GM12878 (cell line): ENCODE results near the gene DYNLT4. TPM values are rescaled to one million over a fixed set of nuclear protein-coding genes. Genes with fewer than 3 reads are reported as not detected.

Experiments used
- ATAC-seq: fragments of 200-7000 bp; cut with Tn5 transposase; 3 replicates; pipeline ENCODE4 v1.9.1; 2020; ENCODE audit warnings: mild to moderate bottlenecking, moderate library complexity
- BruUV-seq: library from RNA; stranded (reverse); fragments of 400-500 nt; replicated peaks from 2 replicates; lab custom pipeline; 2021; lab: Mats Ljungman, UMichigan
- CTCF ChIA-PET: fragments of 300-600 bp; sonication (Branson Sonifier 250); formaldehyde crosslinking; extraction: SDS; loops from one replicate; lab custom pipeline; 2021; ENCODE audit warnings: inconsistent platforms; lab: Yijun Ruan, JAX
- POLR2A ChIA-PET: fragments of 350-600 bp; formaldehyde crosslinking; extraction: SDS; loops from one replicate; lab custom pipeline; 2021; ENCODE audit warnings: inconsistent platforms; lab: Charles Lee
- RAD21 ChIA-PET: fragments of 300-600 bp; sonication (Branson Sonifier 250); formaldehyde crosslinking; loops from one replicate; lab custom pipeline; 2023; ENCODE audit warnings: antibody characterized with exemption; ENCODE audit not compliant: unreplicated experiment; lab: Charles Lee
- SMC1A ChIA-PET: fragments of 300-600 bp; sonication (Branson Sonifier 250); formaldehyde crosslinking; loops from one replicate; lab custom pipeline; 2023; ENCODE audit not compliant: unreplicated experiment, uncharacterized antibody; lab: Charles Lee
- DNase-seq: peaks from one replicate; pipeline ENCODE4 v3.0.0-alpha.2; 2011; ENCODE audit warnings: low read depth, low spot score
- FAIRE-seq: peaks from 3 replicates; lab custom pipeline; 2011; peaks lifted over from hg19 to GRCh38; lab: Jason Lieb, UNC
- H2AFZ ChIP-seq: 2 replicates; pipeline ENCODE4 v1.6.0; 2011; ENCODE audit warnings: low read depth, low read length, control low read depth; ENCODE audit not compliant: control insufficient read depth
- H3K27ac ChIP-seq: 2 replicates; pipeline ENCODE4 v1.5.1; 2011; ENCODE audit warnings: control low read depth; ENCODE audit not compliant: control insufficient read depth, insufficient read depth
- H3K27me3 ChIP-seq, 2 experiments: replicated peaks in 1 of 2; 2 replicates each; pipeline versions ENCODE4 v1.6.0 to v1.6.1; 2011; ENCODE audit warnings: low read length in 1 of 2; ENCODE audit not compliant: control insufficient read depth in 2 of 2, insufficient read depth in 2 of 2
- H3K36me3 ChIP-seq, 2 experiments: 2 replicates each; pipeline ENCODE4 v1.5.1; 2011; ENCODE audit warnings: low read length in 1 of 2; ENCODE audit not compliant: control insufficient read depth in 2 of 2, insufficient read depth in 2 of 2
- H3K4me1 ChIP-seq: 2 replicates; pipeline ENCODE4 v1.6.1; 2011; ENCODE audit warnings: mild to moderate bottlenecking, low read length, moderate library complexity, mixed read lengths; ENCODE audit not compliant: control insufficient read depth, insufficient read depth
- H3K4me2 ChIP-seq: 2 replicates; pipeline ENCODE4 v1.6.0; 2011; ENCODE audit warnings: control low read depth; ENCODE audit not compliant: control insufficient read depth, insufficient read depth
- H3K4me3 ChIP-seq: fragments of 200-600 bp; sonication (generic); 2 replicates; pipeline ENCODE4 v1.5.1; 2016
- H3K79me2 ChIP-seq: 2 replicates; pipeline ENCODE4 v1.6.0; 2011; ENCODE audit warnings: low read length; ENCODE audit not compliant: control insufficient read depth, insufficient read depth
- H3K9ac ChIP-seq: 2 replicates; pipeline ENCODE4 v1.8.0; 2011; ENCODE audit warnings: low read length, control low read depth, mixed read lengths; ENCODE audit not compliant: control insufficient read depth, insufficient read depth
- H3K9me3 ChIP-seq: replicated peaks from 3 replicates; pipeline ENCODE4 v1.5.1; 2011; ENCODE audit warnings: mild to moderate bottlenecking, low read length; ENCODE audit not compliant: control insufficient read depth, insufficient read depth
- H4K20me1 ChIP-seq: 2 replicates; pipeline ENCODE4 v1.6.0; 2011; ENCODE audit not compliant: control insufficient read depth, insufficient read depth
- BHLHE40 ChIP-seq, 2 experiments: fragments of 450-650 bp in 1 of 2; IDR thresholded peaks; 2 replicates each; pipeline ENCODE4 v1.6.1; 2011 to 2017; ENCODE audit warnings: low read depth in 2 of 2, borderline replicate concordance in 1 of 2, improper control_type of control experiment in 1 of 2, low read length in 1 of 2, mild to moderate bottlenecking in 1 of 2
- BMI1 ChIP-seq: fragments of 450-650 bp; IDR thresholded peaks from 2 replicates; pipeline ENCODE4 v1.6.1; 2016; ENCODE audit warnings: mild to moderate bottlenecking, moderate library complexity, borderline replicate concordance
- HCFC1 ChIP-seq: fragments of 150-350 bp; IDR thresholded peaks from 2 replicates; pipeline ENCODE4 v1.6.1; 2014; ENCODE audit warnings: low read length
- JUNB ChIP-seq: IDR thresholded peaks from 2 replicates; pipeline ENCODE4 v1.6.1; 2016; ENCODE audit warnings: antibody characterized with exemption, mild to moderate bottlenecking
- RUNX3 ChIP-seq: IDR thresholded peaks from 2 replicates; pipeline ENCODE4 v1.6.1; 2012; ENCODE audit warnings: low read length, inconsistent platforms
- SMC3 ChIP-seq: IDR thresholded peaks from 2 replicates; pipeline ENCODE4 v1.6.1; 2011; ENCODE audit warnings: low read length, improper control_type of control experiment, borderline replicate concordance
- ZNF217 ChIP-seq: fragments of 450-650 bp; IDR thresholded peaks from 2 replicates; pipeline ENCODE4 v1.6.1; 2017; ENCODE audit warnings: antibody characterized with exemption, mild to moderate bottlenecking
- WGBS: methylation state at CpG from one replicate; pipeline ENCODE4 v1.1.6; 2016; ENCODE audit warnings: low lambda C conversion rate; ENCODE audit not compliant: insufficient replicate concordance, insufficient coverage; ENCODE audit errors: missing lambda C conversion rate; 5-methylcytosine and 5-hydroxymethylcytosine counted together
- in situ Hi-C: fragments of 300-500 bp; cut with MboI; formaldehyde crosslinking; loops from 9 replicates; pipeline ENCODE4 v1.14.3; 2018; ENCODE audit warnings: mixed read lengths
- intact Hi-C: fragments of 100-400 bp; cut with micrococcal nuclease; formaldehyde crosslinking; loops from one replicate; pipeline ENCODE4 v1.14.2; 2022; ENCODE audit not compliant: unreplicated experiment
- polyA plus RNA-seq, 11 experiments: library from polyadenylated mRNA; depleted of rRNA in 4 of 11; unstranded in 6 of 11; stranded (reverse) in 5 of 11; fragments of >200 nt; fragmentation: Nextera tagmentation in 4 of 11; fragmentation: Illumina TruSeq in 1 of 11; extraction: Ambion mirVana in 4 of 11; extraction: Trizol in 1 of 11; gene quantifications; 1 replicate in 1 of 11; 2 replicates in 10 of 11; pipeline versions ENCODE4 v1.2.1 to v1.2.3, GENCODE V29; 2011 to 2016; ENCODE audit warnings: inconsistent platforms in 2 of 11, missing spikeins in 2 of 11, low read depth in 1 of 11
- total RNA-seq, 4 experiments: library from RNA; depleted of rRNA in 3 of 4; stranded (reverse); fragments of >200 nt in 3 of 4; fragmentation: Illumina TruSeq in 1 of 4; extraction: Trizol in 1 of 4; gene quantifications; 2 replicates each; pipeline versions ENCODE4 v1.2.1 to v1.2.3, GENCODE V29; 2013 to 2021
- TF ChIP-seq, protein P1 (sequence below): fragments of 450-650 bp; formaldehyde crosslinking; IDR thresholded peaks from 2 replicates; pipeline ENCODE4 v1.4.0; 2020; ENCODE audit warnings: mild to moderate bottlenecking, moderate library complexity
- TF ChIP-seq, protein P2 (sequence below): fragments of 450-650 bp; IDR thresholded peaks from 2 replicates; pipeline ENCODE4 v1.6.1; 2016; ENCODE audit warnings: mild to moderate bottlenecking, moderate library complexity, borderline replicate concordance
- TF ChIP-seq, protein P3 (sequence below): fragments of 450-650 bp; formaldehyde crosslinking; IDR thresholded peaks from 2 replicates; pipeline ENCODE4 v1.5.0; 2022; ENCODE audit warnings: mild to moderate bottlenecking, missing genetic modification characterization

DYNLT4 gene
- total and polyA plus RNA-seq, 10 of the 15 experiments (the other 5 are each of a cell fraction or from before 2014, with no cell fraction given) = 0.23 to 0.28 TPM; not detected in 8

DNA sequence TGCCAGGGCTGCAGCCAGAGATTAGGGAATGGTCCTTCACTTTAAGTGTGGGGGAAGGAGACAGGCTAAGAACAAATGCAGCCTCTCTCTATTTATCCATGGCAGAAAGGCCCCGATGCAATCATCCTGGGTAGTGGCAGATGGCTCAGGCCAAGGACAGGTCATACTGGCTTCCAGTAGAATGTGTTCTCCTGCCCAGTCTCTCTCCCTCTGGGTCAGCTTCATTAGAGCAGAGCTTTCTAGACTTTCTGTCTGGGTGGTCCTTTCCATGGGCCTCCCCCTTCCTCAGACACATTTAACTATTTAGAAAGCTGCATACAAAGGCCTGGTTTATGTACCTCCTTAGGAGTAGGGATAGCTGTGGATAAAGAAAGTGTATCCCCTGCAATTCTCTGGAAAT is 40.7 kb upstream of the DYNLT4 start:
- SMC1A ChIA-PET = interaction anchor here (0.8 kb wide), 1 partner anchor 39 kb away, joined by 3 read pairs; the partner anchor contains the start of gene BTBD19
- POLR2A ChIA-PET = interaction anchor here (0.9 to 1.7 kb wide), 2 partner anchors 10 to 55 kb away, joined by 3 read pairs; no protein-coding TSS in a partner anchor
- CTCF ChIA-PET = interaction anchor here (0.9 to 1.8 kb wide), 2 partner anchors 9 to 12 kb away, joined by 3 to 15 read pairs; no protein-coding TSS in a partner anchor
- TF ChIP-seq SMC3 (no peak), BMI1 (no peak), JUNB (no peak), BHLHE40 (IDR thresholded peaks at IDR 0.05; ENCODE audit: borderline replicate concordance in 1 of 2, low read depth in 2 of 2, low read length in 1 of 2) (no peak), RUNX3 (no peak), ZNF217 (no peak), HCFC1 (no peak)
- TF ChIP-seq, protein P1, sequence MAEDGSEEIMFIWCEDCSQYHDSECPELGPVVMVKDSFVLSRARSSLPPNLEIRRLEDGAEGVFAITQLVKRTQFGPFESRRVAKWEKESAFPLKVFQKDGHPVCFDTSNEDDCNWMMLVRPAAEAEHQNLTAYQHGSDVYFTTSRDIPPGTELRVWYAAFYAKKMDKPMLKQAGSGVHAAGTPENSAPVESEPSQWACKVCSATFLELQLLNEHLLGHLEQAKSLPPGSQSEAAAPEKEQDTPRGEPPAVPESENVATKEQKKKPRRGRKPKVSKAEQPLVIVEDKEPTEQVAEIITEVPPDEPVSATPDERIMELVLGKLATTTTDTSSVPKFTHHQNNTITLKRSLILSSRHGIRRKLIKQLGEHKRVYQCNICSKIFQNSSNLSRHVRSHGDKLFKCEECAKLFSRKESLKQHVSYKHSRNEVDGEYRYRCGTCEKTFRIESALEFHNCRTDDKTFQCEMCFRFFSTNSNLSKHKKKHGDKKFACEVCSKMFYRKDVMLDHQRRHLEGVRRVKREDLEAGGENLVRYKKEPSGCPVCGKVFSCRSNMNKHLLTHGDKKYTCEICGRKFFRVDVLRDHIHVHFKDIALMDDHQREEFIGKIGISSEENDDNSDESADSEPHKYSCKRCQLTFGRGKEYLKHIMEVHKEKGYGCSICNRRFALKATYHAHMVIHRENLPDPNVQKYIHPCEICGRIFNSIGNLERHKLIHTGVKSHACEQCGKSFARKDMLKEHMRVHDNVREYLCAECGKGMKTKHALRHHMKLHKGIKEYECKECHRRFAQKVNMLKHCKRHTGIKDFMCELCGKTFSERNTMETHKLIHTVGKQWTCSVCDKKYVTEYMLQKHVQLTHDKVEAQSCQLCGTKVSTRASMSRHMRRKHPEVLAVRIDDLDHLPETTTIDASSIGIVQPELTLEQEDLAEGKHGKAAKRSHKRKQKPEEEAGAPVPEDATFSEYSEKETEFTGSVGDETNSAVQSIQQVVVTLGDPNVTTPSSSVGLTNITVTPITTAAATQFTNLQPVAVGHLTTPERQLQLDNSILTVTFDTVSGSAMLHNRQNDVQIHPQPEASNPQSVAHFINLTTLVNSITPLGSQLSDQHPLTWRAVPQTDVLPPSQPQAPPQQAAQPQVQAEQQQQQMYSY (CRISPR knock-in tag) = no peak
- TF ChIP-seq, protein P2, sequence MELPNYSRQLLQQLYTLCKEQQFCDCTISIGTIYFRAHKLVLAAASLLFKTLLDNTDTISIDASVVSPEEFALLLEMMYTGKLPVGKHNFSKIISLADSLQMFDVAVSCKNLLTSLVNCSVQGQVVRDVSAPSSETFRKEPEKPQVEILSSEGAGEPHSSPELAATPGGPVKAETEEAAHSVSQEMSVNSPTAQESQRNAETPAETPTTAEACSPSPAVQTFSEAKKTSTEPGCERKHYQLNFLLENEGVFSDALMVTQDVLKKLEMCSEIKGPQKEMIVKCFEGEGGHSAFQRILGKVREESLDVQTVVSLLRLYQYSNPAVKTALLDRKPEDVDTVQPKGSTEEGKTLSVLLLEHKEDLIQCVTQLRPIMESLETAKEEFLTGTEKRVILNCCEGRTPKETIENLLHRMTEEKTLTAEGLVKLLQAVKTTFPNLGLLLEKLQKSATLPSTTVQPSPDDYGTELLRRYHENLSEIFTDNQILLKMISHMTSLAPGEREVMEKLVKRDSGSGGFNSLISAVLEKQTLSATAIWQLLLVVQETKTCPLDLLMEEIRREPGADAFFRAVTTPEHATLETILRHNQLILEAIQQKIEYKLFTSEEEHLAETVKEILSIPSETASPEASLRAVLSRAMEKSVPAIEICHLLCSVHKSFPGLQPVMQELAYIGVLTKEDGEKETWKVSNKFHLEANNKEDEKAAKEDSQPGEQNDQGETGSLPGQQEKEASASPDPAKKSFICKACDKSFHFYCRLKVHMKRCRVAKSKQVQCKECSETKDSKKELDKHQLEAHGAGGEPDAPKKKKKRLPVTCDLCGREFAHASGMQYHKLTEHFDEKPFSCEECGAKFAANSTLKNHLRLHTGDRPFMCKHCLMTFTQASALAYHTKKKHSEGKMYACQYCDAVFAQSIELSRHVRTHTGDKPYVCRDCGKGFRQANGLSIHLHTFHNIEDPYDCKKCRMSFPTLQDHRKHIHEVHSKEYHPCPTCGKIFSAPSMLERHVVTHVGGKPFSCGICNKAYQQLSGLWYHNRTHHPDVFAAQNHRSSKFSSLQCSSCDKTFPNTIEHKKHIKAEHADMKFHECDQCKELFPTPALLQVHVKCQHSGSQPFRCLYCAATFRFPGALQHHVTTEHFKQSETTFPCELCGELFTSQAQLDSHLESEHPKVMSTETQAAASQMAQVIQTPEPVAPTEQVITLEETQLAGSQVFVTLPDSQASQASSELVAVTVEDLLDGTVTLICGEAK = no peak
- TF ChIP-seq, protein P3, sequence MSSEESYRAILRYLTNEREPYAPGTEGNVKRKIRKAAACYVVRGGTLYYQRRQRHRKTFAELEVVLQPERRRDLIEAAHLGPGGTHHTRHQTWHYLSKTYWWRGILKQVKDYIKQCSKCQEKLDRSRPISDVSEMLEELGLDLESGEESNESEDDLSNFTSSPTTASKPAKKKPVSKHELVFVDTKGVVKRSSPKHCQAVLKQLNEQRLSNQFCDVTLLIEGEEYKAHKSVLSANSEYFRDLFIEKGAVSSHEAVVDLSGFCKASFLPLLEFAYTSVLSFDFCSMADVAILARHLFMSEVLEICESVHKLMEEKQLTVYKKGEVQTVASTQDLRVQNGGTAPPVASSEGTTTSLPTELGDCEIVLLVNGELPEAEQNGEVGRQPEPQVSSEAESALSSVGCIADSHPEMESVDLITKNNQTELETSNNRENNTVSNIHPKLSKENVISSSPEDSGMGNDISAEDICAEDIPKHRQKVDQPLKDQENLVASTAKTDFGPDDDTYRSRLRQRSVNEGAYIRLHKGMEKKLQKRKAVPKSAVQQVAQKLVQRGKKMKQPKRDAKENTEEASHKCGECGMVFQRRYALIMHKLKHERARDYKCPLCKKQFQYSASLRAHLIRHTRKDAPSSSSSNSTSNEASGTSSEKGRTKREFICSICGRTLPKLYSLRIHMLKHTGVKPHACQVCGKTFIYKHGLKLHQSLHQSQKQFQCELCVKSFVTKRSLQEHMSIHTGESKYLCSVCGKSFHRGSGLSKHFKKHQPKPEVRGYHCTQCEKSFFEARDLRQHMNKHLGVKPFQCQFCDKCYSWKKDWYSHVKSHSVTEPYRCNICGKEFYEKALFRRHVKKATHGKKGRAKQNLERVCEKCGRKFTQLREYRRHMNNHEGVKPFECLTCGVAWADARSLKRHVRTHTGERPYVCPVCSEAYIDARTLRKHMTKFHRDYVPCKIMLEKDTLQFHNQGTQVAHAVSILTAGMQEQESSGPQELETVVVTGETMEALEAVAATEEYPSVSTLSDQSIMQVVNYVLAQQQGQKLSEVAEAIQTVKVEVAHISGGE (CRISPR knock-in tag) = no peak

More for the DNA sequence above, 40.7 kb upstream of the DYNLT4 start:
- Histone ChIP-seq H3K36me3 (no peaks in the 10 kb centered on the region; a peak in 1 of 4 replicates), H3K9ac (no peak overlapping the region), H3K4me1 (peaks cover 3% of the 10 kb centered on the region; the same call in 1 of the 2 replicates), H4K20me1 (no peaks in the 10 kb centered on the region), H3K27me3 (no peaks in the 10 kb centered on the region), H3K4me2 (no peak overlapping the region), H2AFZ (no peak overlapping the region), H3K4me3 (no peak overlapping the region), H3K9me3 (no peaks in the 10 kb centered on the region), H3K79me2 (no peaks in the 10 kb centered on the region), H3K27ac (no peak overlapping the region)
- RAD21 ChIA-PET = no interaction called here
- in situ Hi-C loops (no loop called here), intact Hi-C loops (no loop called here)
- 91% methylated on average over 1 of the region's 1 CpG for WGBS
- FAIRE-seq (no peak), DNase-seq (no peak), ATAC-seq (no peak)
- BruUV-seq = no TSS peak
